ENCODE results near the gene AGAP1. TPM values are rescaled to one million over a fixed set of nuclear protein-coding genes. Genes with fewer than 3 reads are reported as not detected.

The AGAP1 gene
- total RNA-seq, 4 donors from 2014 or later = 23.4 to 46.5 (median 29.3) TPM

- Histone ChIP-seq H3K4me3 (replicated peaks in 1 of 3) (no peak overlapping the region), H3K4me1 (no peaks in the 10 kb centered on the region), H3K27me3 (no peaks in the 10 kb centered on the region), H3K36me3 (no peaks in the 10 kb centered on the region), H3K9me3 (no peaks in the 10 kb centered on the region), H3K27ac (no peak overlapping the region)
- intact Hi-C loops (cut with DNase I) = no loop called here
- TF ChIP-seq CTCF (IDR thresholded peaks at IDR 0.05) = peak in 2 of 6 experiments; percentile 12 to 14
- no peak for TF ChIP-seq POLR2A (IDR thresholded peaks at IDR 0.05)
- 75 to 81% methylated on average over 8 of the region's 8 CpGs for WGBS, 2 donors
- DNase-seq = no peak
Measured at GRCh38 chr2:235936493-235936892, 442.6 kb downstream of the AGAP1 start.

- H3K4me3 ChIP-seq (replicated peaks in 1 of 3) = no peak overlapping the region
- no peak for TF ChIP-seq CTCF (IDR thresholded peaks at IDR 0.05)
- no peak for TF ChIP-seq POLR2A (IDR thresholded peaks at IDR 0.05)
- intact Hi-C loops (cut with DNase I) = no loop called here
- no peaks in the 10 kb centered on the region for H3K4me1 ChIP-seq
- DNase-seq = no peak
- no peaks in the 10 kb centered on the region for H3K9me3 ChIP-seq
- no peaks in the 10 kb centered on the region for H3K27me3 ChIP-seq
- H3K27ac ChIP-seq = no peak overlapping the region
- WGBS, 2 donors = 79 to 86% methylated on average over 10 of the region's 10 CpGs
- no peaks in the 10 kb centered on the region for H3K36me3 ChIP-seq
Measured at GRCh38 chr2:235937087-235937486, 443.2 kb downstream of the AGAP1 start.

DNA sequence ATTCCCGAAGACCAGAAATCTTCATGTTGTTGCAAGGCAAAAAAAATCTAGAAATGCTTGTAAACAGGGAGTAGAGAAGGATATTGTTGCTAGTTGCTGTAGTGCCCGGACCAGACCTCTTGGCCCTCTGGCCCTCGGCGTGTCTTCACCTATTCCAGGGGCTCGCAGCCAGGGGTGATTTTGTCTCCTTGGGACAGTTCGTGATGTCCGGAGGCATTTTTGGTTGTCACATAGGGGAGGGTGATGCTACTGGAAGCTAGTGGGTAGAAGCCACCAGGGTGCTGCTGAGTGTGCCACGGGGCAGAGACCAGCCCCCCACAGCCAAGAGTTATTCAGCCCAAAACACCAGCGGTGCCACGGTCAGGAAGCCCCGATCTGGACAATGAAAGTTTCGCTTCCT lies 443.7 kb downstream of the AGAP1 start:
- intact Hi-C loops (cut with DNase I) = no loop called here
- Histone ChIP-seq H3K4me3 (replicated peaks in 1 of 3) (no peak overlapping the region), H3K4me1 (no peaks in the 10 kb centered on the region), H3K36me3 (no peaks in the 10 kb centered on the region), H3K27ac (no peak overlapping the region), H3K27me3 (no peaks in the 10 kb centered on the region), H3K9me3 (no peaks in the 10 kb centered on the region)
- 93 to 97% methylated on average over 12 of the region's 12 CpGs for WGBS, 2 donors
- TF ChIP-seq POLR2A (IDR thresholded peaks at IDR 0.05) (no peak), CTCF (IDR thresholded peaks at IDR 0.05) (no peak)
- DNase-seq = no peak

GRCh38 chr2:235937936-235938335 lies 444.1 kb downstream of the AGAP1 start:
- intact Hi-C loops (cut with DNase I) = no loop called here
- WGBS, 2 donors = 82 to 84% methylated on average over 12 of the region's 12 CpGs
- H3K36me3 ChIP-seq = no peaks in the 10 kb centered on the region
- no peak overlapping the region for H3K27ac ChIP-seq
- H3K27me3 ChIP-seq = no peaks in the 10 kb centered on the region
- H3K4me3 ChIP-seq (replicated peaks in 1 of 3) = no peak overlapping the region
- no peaks in the 10 kb centered on the region for H3K9me3 ChIP-seq
- DNase-seq = no peak
- TF ChIP-seq POLR2A (IDR thresholded peaks at IDR 0.05) (no peak), CTCF (IDR thresholded peaks at IDR 0.05) (no peak)
- H3K4me1 ChIP-seq = no peaks in the 10 kb centered on the region

DNA sequence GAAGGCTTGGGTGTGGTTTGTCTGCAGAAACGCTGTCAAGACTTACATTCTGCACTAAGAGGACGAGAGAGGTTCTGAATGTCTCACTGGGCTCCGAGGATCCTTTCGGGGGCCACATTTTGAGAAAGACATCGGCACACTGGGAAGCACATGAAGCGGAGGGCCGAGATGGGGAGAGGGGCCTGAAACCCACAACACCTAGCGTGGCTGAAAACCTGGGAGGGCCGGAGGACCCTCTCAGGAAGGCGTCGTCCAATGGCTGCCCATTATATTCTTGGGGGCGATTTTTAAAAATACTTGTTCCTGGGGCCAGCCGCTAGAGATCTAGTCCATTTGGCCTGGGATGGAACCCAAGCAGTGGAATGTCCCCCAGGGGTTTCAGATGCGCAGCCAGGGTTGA lies 444.8 kb downstream of the AGAP1 start:
- Histone ChIP-seq H3K4me1 (no peaks in the 10 kb centered on the region), H3K4me3 (replicated peaks in 1 of 3) (no peak overlapping the region), H3K36me3 (no peaks in the 10 kb centered on the region), H3K9me3 (no peaks in the 10 kb centered on the region), H3K27ac (no peak overlapping the region), H3K27me3 (no peaks in the 10 kb centered on the region)
- 88 to 91% methylated on average over 14 of the region's 14 CpGs for WGBS, 2 donors
- no peak for DNase-seq
- no peak for TF ChIP-seq CTCF (IDR thresholded peaks at IDR 0.05)
- TF ChIP-seq POLR2A (IDR thresholded peaks at IDR 0.05) = no peak
- intact Hi-C loops (cut with DNase I) = no loop called here

All from thyroid gland (tissue), 4 donors.